GM21619 (cell line): ENCODE data around the gene SPRYD7.
"Not testable (repeated sequence)": the region's sequence is repeated elsewhere in the genome, so short reads cannot be mapped to it uniquely, and the experiment has no call there.

Source experiments
- ATAC-seq: cut with Tn5 transposase; IDR thresholded peaks from one replicate; pipeline ENCODE4 v1.9.1; 2021; ENCODE audit not compliant: unreplicated experiment

The SPRYD7 gene

GRCh38 chr13:49933511-49933910 lies 2.6 kb downstream of the SPRYD7 start:
- ATAC-seq, result no peak

- no peak for ATAC-seq
Observed at GRCh38 chr13:49932868-49933267, 3.3 kb downstream of the SPRYD7 start.

- no peak for ATAC-seq
Observed at GRCh38 chr13:49932066-49932465, 4.1 kb downstream of the SPRYD7 start.

DNA sequence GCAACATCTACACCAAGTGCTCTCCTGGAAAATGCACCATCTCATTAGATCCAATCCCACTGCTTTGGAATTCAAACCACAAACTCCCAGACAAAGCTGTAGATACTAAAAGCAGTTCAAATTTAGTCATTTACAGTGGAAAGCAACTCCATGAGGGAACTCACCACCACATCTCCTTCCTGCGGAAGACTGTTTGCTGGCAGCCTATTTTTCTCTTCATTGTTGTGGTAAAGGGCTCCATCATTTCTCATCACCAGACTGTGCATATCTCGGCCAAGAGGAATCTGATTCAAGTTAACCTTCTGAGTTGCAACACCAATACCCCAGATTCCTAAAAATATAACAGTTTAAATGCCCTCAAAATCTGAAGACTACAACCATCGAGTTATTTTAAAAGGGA lies 8.4 kb downstream of the SPRYD7 start:
- no peak for ATAC-seq

- no peak for ATAC-seq
Observed at GRCh38 chr13:49925881-49926418, 10.2 kb downstream of the SPRYD7 start.

DNA sequence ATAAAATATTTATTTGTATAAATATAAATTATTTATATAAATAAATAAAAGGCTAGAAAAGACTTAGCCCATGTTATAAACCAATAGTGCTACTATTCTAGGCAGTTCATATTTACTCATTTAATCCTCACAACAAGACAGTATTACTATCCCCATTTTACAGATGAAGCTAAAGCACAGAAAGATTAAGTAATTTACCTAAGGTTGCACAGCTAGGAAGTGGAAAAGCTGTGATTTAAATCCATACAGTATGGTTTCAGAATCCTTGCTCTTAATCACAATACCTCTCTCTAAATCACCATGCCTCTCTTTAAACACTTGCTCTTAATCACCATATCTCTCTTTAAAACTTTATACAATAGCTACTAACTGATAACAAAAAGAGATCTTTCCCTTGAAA lies 13.8 kb downstream of the SPRYD7 start:
- ATAC-seq, result no peak

DNA sequence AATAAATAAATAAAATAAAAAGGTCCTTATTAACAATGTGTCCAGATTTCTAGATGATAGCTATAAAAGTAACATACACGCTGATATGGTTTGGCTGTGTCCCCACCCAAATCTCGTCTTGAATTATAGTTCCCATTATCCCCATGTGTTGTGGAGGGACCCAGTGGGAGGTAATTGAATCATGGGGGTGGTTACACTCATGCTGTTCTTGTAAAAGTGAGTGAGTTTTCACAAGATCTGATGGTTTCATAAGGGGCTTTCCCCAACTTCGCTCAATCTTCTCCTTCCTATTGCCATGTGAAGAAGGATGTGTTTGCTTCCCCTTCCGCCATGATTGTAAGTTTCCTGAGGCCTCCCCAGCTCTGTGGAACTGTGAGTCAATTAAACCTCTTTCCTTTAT lies 15.2 kb downstream of the SPRYD7 start:
- ATAC-seq, result not testable (repeated sequence)

GRCh38 chr13:49918106-49918505 lies 18.0 kb downstream of the SPRYD7 start:
- ATAC-seq, result not testable (repeated sequence)

GRCh38 chr13:49914947-49915346 lies 21.2 kb downstream of the SPRYD7 start:
- ATAC-seq, result no peak

- no peak for ATAC-seq
Observed at GRCh38 chr13:49908637-49909036, 27.5 kb downstream of the SPRYD7 start.

DNA sequence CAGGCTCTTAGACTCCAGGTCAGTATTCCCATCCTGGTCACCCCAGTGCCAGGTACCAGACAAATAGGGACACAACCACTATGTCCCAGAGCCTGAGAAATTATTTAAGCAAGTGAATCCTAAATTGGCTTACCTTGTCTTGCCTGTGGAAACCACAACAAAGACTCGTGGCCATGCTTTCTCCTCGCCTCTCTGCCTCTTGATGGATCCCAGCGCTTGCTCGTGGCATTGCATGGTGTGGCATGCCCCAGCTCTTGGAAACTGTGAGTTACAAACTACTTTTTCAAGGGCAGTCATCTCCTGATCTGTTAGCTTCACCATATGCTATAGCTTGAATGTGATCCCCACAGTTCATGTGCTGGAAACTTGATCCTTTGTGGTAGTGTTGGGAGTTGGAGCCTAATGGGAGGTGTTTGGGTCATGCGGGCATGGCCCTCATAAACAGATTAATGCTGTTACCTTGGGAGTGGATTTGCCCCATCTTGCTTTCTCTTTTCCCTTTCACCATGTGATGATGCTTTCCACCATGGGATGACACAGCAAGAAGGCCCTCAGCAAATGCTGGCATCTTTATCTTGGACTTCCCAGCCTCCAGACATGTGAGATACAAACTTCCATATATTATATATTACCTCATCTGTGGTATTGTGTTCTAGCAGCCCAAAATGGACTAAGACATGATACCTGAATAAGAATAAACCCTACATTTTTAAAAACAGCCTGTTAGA lies 31.2 kb downstream of the SPRYD7 start:
- ATAC-seq, result no peak

- ATAC-seq, result no peak
Observed at GRCh38 chr13:49898792-49899191, 37.3 kb downstream of the SPRYD7 start.

- no peak for ATAC-seq
Observed at GRCh38 chr13:49897713-49898112, 38.4 kb downstream of the SPRYD7 start.

GRCh38 chr13:49895826-49896225 lies 40.3 kb downstream of the SPRYD7 start:
- no peak for ATAC-seq

- no peak for ATAC-seq
Observed at GRCh38 chr13:49893591-49893990, 42.5 kb downstream of the SPRYD7 start.

DNA sequence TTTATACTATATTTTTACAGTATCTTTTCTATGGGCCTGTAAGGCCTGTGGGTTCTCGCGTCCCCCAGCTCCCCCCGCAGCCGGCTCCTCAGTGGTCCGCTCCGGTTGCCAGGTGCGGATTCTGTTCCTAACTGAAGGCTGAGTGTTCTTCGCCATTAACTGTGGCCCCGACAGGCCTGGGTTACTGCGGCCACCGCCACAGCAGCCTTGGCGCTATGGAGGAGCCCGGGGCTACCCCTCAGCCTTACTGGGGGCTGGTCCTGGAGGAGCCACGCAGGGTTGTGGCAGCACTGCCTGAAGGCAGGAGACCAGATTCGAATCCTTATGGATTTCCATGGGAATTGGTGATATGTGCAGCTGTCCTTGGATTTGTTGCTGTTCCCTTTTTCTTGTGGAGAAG lies 45.8 kb downstream of the SPRYD7 start:
- no peak for ATAC-seq

DNA sequence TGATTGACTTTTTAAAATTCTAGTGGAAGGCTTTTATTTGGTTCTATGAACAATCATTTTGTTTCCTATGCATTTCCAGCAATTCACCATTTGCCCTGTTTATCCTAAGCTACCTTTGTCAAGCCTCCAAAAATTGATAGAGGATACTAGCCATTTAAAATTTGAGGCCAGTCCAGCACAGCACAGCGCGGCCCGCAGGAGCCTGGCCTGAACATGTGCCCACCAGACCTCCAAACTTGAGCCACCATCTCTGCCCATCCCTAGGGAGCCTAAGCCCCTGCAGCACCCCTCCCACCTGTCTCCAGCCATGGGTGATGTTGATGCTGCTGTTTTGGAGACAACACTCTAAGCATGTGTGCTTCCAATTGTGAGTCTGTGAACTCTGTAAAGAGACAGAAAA lies 57.5 kb downstream of the SPRYD7 start:
- no peak for ATAC-seq

DNA sequence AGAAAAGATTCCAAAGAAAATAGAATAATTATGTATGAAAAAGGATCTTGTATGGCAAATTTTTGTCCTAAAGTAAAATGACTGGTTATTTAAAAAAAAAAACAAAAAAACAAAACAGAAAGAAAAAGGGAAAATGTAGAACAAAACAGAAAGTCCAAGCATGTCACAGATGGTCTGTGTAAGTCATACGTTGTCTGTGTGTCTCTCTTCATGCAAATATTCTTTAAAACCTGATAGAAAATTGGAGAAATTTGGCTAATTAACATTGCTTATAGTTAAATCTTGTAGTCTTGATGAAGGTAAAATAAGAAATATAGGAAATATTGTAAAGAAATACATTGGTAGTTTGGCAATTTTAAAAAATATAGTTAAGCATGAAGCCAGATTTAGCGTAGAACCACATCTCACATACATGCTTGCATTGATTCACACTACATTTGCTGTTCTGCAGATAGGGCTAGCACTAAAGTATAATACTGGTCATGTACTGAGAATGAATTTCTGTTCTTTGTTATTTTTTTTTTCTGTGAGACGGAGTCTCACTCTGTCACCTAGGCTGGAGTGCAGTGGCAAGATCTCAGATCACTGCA lies 58.4 kb downstream of the SPRYD7 start:
- no peak for ATAC-seq

- no peak for ATAC-seq
Observed at GRCh38 chr13:49874430-49874829, 61.7 kb downstream of the SPRYD7 start.

DNA sequence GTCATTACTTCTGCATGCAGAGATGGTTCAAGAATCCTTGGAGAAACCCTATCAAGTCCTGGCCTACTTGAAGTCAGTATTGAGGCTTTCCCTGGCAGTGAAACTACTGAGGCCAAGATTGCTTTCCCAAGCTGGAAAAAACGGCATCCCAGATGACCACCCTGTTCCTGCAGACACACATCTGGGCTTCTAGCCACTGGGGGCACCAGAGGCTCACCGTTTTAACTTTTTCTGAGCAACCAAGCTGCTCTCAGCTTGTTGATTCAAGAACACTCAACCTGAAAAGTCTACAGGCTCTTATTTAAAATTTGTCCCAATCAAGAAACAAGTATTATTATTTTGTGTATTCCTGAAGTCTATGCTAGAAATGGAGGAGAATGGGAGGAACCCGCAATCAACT lies 66.6 kb downstream of the SPRYD7 start:
- no peak for ATAC-seq

- ATAC-seq, result no peak
Observed at GRCh38 chr13:49867834-49868233, 68.3 kb downstream of the SPRYD7 start.

GRCh38 chr13:49865218-49865617 lies 70.9 kb downstream of the SPRYD7 start:
- ATAC-seq, result no peak

DNA sequence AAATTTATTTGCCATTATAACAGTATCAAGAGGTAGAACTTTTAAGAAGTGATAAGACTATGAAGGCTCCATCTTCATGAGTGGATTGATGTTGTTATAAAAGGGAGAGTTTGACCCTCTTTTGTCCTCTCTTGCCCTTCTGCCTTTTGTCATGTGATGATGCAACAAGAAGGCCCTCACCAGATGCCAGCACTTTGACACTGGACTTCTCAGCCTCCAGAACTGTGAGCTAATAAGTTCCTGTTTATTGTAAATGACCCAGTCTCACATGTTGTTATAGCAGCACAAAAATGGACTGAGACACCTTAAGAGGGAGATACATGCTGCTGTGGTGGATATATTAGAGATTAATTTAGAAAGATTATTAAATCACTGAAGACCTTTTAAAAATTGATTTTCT lies 71.6 kb downstream of the SPRYD7 start:
- ATAC-seq, result no peak
